ENCODE data around the gene ABCC4.

ABCC4 gene

GRCh38 chr13:95111608-95112007 is 189.6 kb downstream of the ABCC4 start:
- no peak for DNase-seq (ENCODE audit: low spot score)
- in situ Hi-C loops (cut with MboI; ENCODE audit: low pct_unique_long_range_greater_than_20kb, low sequenced_read_pairs, unreplicated experiment): no loop called here
- TF ChIP-seq CTCF (IDR thresholded peaks at IDR 0.05; ENCODE audit: extremely low read depth, insufficient read depth, missing control alignments): no peak

- DNase-seq (ENCODE audit: low spot score): no peak
- TF ChIP-seq CTCF (IDR thresholded peaks at IDR 0.05; ENCODE audit: extremely low read depth, insufficient read depth, missing control alignments): no peak
- in situ Hi-C loops (cut with MboI; ENCODE audit: low pct_unique_long_range_greater_than_20kb, low sequenced_read_pairs, unreplicated experiment): no loop called here
Measured at GRCh38 chr13:95106562-95106961, 194.7 kb downstream of the ABCC4 start.

- no peak for DNase-seq (ENCODE audit: low spot score)
- no peak for TF ChIP-seq CTCF (IDR thresholded peaks at IDR 0.05; ENCODE audit: extremely low read depth, insufficient read depth, missing control alignments)
- in situ Hi-C loops (cut with MboI; ENCODE audit: low pct_unique_long_range_greater_than_20kb, low sequenced_read_pairs, unreplicated experiment): no loop called here
Measured at GRCh38 chr13:95100525-95101433, 200.5 kb downstream of the ABCC4 start.

GRCh38 chr13:95099541-95099940 is 201.7 kb downstream of the ABCC4 start:
- in situ Hi-C loops (cut with MboI; ENCODE audit: low pct_unique_long_range_greater_than_20kb, low sequenced_read_pairs, unreplicated experiment): no loop called here
- no peak for DNase-seq (ENCODE audit: low spot score)
- no peak for TF ChIP-seq CTCF (IDR thresholded peaks at IDR 0.05; ENCODE audit: extremely low read depth, insufficient read depth, missing control alignments)

GRCh38 chr13:95098916-95099315 is 202.3 kb downstream of the ABCC4 start:
- no peak for DNase-seq (ENCODE audit: low spot score)
- in situ Hi-C loops (cut with MboI; ENCODE audit: low pct_unique_long_range_greater_than_20kb, low sequenced_read_pairs, unreplicated experiment): no loop called here
- no peak for TF ChIP-seq CTCF (IDR thresholded peaks at IDR 0.05; ENCODE audit: extremely low read depth, insufficient read depth, missing control alignments)

DNA sequence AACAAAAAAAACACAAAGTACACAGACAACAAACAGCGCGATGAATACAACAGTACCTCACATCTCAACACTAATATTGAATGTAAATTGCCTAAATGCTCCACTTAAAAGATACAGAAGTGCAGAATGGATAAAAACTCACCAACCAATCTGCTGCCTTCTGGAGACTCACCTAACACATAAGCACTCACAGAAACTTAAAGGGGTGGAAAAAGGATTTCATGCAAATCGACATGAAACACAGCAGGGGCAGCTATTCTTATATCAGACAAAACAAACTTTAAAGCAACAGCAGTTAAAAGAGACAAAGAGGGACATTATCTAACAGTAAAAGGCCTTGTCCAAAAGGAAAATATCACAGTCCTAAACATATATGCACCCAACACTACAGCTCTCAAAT is 209.5 kb downstream of the ABCC4 start:
- no peak for TF ChIP-seq CTCF (IDR thresholded peaks at IDR 0.05; ENCODE audit: extremely low read depth, insufficient read depth, missing control alignments)
- in situ Hi-C loops (cut with MboI; ENCODE audit: low pct_unique_long_range_greater_than_20kb, low sequenced_read_pairs, unreplicated experiment): no loop called here
- no peak for DNase-seq (ENCODE audit: low spot score)
